CD14-positive monocyte (primary cell): Measurements from ENCODE around the gene CD4. TPM values are rescaled to one million over a fixed set of nuclear protein-coding genes. Genes with fewer than 3 reads are reported as not detected.

Experiments used
- DNase-seq, 3 donors: peaks; one replicate each; pipeline ENCODE4 v3.0.0-alpha.2; 2011 to 2022
- H2AFZ ChIP-seq: 2 replicates; pipeline ENCODE4 v1.6.0; 2012; ENCODE audit warnings: mild to moderate bottlenecking, low read depth, low read length, inconsistent platforms; ENCODE audit not compliant: insufficient read depth, poor library complexity, severe bottlenecking
- H3K27ac ChIP-seq, 2 donors: 1 replicate in 1 of 2; 2 replicates in 1 of 2; pipeline ENCODE4 v1.5.1; 2012 to 2013; ENCODE audit warnings: low read length in 2 of 2, control low read depth in 1 of 2, inconsistent platforms in 1 of 2, low read depth in 1 of 2, mild to moderate bottlenecking in 1 of 2
- H3K27me3 ChIP-seq, 2 donors: one replicate each; pipeline versions ENCODE4 v1.6.0 to v1.6.1; 2011 to 2013; ENCODE audit warnings: low read length in 2 of 2; ENCODE audit not compliant: control insufficient read depth in 2 of 2, insufficient read depth in 2 of 2
- H3K36me3 ChIP-seq, 2 donors: replicated peaks in 1 of 2; 1 replicate in 1 of 2; 2 replicates in 1 of 2; pipeline versions ENCODE4 v1.5.1 to v1.6.1; 2012 to 2013; ENCODE audit warnings: low read length in 2 of 2, control low read depth in 1 of 2, inconsistent platforms in 1 of 2, mild to moderate bottlenecking in 1 of 2; ENCODE audit not compliant: insufficient read depth in 2 of 2, control insufficient read depth in 1 of 2
- H3K4me1 ChIP-seq, 2 donors: 1 replicate in 1 of 2; 2 replicates in 1 of 2; pipeline versions ENCODE4 v1.5.1 to v1.6.1; 2012 to 2013; ENCODE audit warnings: low read length in 2 of 2, control low read depth in 1 of 2, inconsistent platforms in 1 of 2, mild to moderate bottlenecking in 1 of 2, moderate library complexity in 1 of 2; ENCODE audit not compliant: insufficient read depth in 2 of 2, control insufficient read depth in 1 of 2
- H3K4me2 ChIP-seq: replicated peaks from 2 replicates; pipeline ENCODE3; 2012; ENCODE audit warnings: low read length, moderate library complexity, mild to moderate bottlenecking; ENCODE audit not compliant: poor library complexity, severe bottlenecking; ENCODE audit errors: extremely low read depth
- H3K4me3 ChIP-seq, 3 experiments: fragments of 200-600 bp in 1 of 3; sonication (generic) in 1 of 3; replicated peaks in 1 of 3; 1 replicate in 2 of 3; 2 replicates in 1 of 3; pipeline ENCODE4 v1.5.1; 2011 to 2013; ENCODE audit warnings: low read length in 3 of 3, mild to moderate bottlenecking in 3 of 3, control low read depth in 2 of 3, low read depth in 2 of 3, inconsistent platforms in 1 of 3, moderate library complexity in 1 of 3
- H3K79me2 ChIP-seq: 2 replicates; pipeline ENCODE4 v1.6.0; 2012; ENCODE audit warnings: mild to moderate bottlenecking, control low read depth, inconsistent platforms, low read length, moderate library complexity; ENCODE audit not compliant: insufficient read depth
- H3K9ac ChIP-seq: 2 replicates; pipeline ENCODE4 v1.6.0; 2017; ENCODE audit warnings: low read length, mild to moderate bottlenecking; ENCODE audit not compliant: insufficient read depth, poor library complexity, severe bottlenecking
- H3K9me3 ChIP-seq, 2 donors: replicated peaks in 1 of 2; 1 replicate in 1 of 2; 2 replicates in 1 of 2; pipeline versions ENCODE4 v1.5.1 to v1.6.1; 2012 to 2013; ENCODE audit warnings: low read length in 2 of 2, control low read depth in 1 of 2; ENCODE audit not compliant: control insufficient read depth in 1 of 2, insufficient read depth in 1 of 2
- H4K20me1 ChIP-seq: 2 replicates; pipeline ENCODE4 v1.6.0; 2012; ENCODE audit warnings: mild to moderate bottlenecking, low read length, control low read depth, moderate library complexity; ENCODE audit not compliant: insufficient read depth
- H3K27ac Mint-ChIP-seq, 7 donors: one replicate each; pipeline ENCODE4 v1.8.0; 2020; ENCODE audit warnings: mild to moderate bottlenecking in 7 of 7, mixed read lengths in 7 of 7, moderate library complexity in 6 of 7, inconsistent platforms in 2 of 7
- H3K27me3 Mint-ChIP-seq, 3 donors: one replicate each; pipeline ENCODE4 v1.8.0; 2021 to 2022; ENCODE audit warnings: low read depth in 3 of 3, mild to moderate bottlenecking in 3 of 3, mixed read lengths in 3 of 3, moderate library complexity in 3 of 3, inconsistent platforms in 1 of 3
- H3K36me3 Mint-ChIP-seq, 2 donors: one replicate each; pipeline ENCODE4 v1.8.0; 2020; ENCODE audit warnings: mixed read lengths in 2 of 2, inconsistent platforms in 1 of 2, mild to moderate bottlenecking in 1 of 2
- H3K4me1 Mint-ChIP-seq: one replicate; pipeline ENCODE4 v1.8.0; 2020; ENCODE audit warnings: mild to moderate bottlenecking, mixed read lengths
- H3K4me3 Mint-ChIP-seq, 2 donors: one replicate each; pipeline ENCODE4 v1.8.0; 2020; ENCODE audit warnings: mild to moderate bottlenecking in 2 of 2, mixed read lengths in 2 of 2, moderate library complexity in 1 of 2
- H3K9me3 Mint-ChIP-seq, 7 donors: one replicate each; pipeline ENCODE4 v1.8.0; 2020 to 2022; ENCODE audit warnings: mixed read lengths in 7 of 7, mild to moderate bottlenecking in 6 of 7, moderate library complexity in 6 of 7, inconsistent platforms in 2 of 7
- WGBS: methylation state at CpG from one replicate; pipeline ENCODE4 v1.1.5; 2013; ENCODE audit warnings: missing lambda C conversion rate; ENCODE audit not compliant: insufficient coverage; 5-methylcytosine and 5-hydroxymethylcytosine counted together
- intact Hi-C, 2 donors: fragments of 100-400 bp; cut with micrococcal nuclease; formaldehyde crosslinking; loops; one replicate each; pipeline versions ENCODE4 v1.15.0 to v1.15.1; 2023
- polyA plus RNA-seq, 3 donors: library from polyadenylated mRNA; depleted of rRNA in 1 of 3; unstranded in 2 of 3; stranded (reverse) in 1 of 3; fragments of 300-500 nt in 2 of 3; fragments of >200 nt in 1 of 3; fragmentation: Illumina TruSeq in 2 of 3; gene quantifications; 1 replicate in 2 of 3; 2 replicates in 1 of 3; pipeline ENCODE4 v1.2.3, GENCODE V29; 2012 to 2021
- TF ChIP-seq, protein P1 (sequence below): fragments of 200-600 bp; IDR thresholded peaks from one replicate; pipeline ENCODE4 v1.8.0; 2022; ENCODE audit warnings: antibody characterized with exemption, mild to moderate bottlenecking

CD4 gene
- polyA plus RNA-seq, 3 donors = 261 to 371 (median 269) TPM

DNA sequence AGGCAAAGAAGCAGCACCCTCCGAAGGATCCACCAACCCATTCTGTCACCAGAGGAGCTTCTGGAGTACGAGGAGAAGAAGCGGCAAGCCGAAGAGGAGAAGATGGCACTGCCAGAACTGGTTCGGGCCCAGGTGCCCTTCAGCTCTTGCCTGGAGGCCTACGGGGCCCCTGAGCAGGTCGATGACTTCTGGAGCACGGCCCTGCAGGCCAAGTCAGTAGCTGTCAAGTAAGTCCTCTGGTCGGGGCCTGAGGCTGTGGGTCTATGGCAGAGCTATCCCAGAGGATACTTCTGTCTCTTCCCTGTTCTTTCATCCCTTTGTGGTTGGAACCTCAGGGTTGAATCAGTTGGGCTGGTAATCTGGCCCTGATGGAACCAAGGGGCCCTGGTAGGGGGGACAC lies 72.1 kb downstream of the CD4 start:
- H2AFZ ChIP-seq = no peak overlapping the region
- intact Hi-C loops = no loop called here
- DNase-seq = no peak
- Mint-ChIP-seq H3K4me1 (peaks cover under 1% of the 10 kb centered on the region), H3K9me3 (peaks cover 0 to under 1% (median 0%) of the 10 kb centered on the region in 7 donors), H3K4me3 (no peak overlapping the region), H3K27ac (peak overlapping the region in 1 of 7 donors; percentile 1), H3K27me3 (peaks cover 0 to 5% (median 0%) of the 10 kb centered on the region in 3 donors), H3K36me3 (peaks cover 87 to 98% of the 10 kb centered on the region in 2 donors)
- 100% methylated on average over 9 of the region's 9 CpGs for WGBS
- no peak overlapping the region for H3K27ac ChIP-seq
- no peak overlapping the region for H3K9ac ChIP-seq
- H3K79me2 ChIP-seq = no peaks in the 10 kb centered on the region
- no peak overlapping the region for H3K4me3 ChIP-seq
- TF ChIP-seq, protein P1, sequence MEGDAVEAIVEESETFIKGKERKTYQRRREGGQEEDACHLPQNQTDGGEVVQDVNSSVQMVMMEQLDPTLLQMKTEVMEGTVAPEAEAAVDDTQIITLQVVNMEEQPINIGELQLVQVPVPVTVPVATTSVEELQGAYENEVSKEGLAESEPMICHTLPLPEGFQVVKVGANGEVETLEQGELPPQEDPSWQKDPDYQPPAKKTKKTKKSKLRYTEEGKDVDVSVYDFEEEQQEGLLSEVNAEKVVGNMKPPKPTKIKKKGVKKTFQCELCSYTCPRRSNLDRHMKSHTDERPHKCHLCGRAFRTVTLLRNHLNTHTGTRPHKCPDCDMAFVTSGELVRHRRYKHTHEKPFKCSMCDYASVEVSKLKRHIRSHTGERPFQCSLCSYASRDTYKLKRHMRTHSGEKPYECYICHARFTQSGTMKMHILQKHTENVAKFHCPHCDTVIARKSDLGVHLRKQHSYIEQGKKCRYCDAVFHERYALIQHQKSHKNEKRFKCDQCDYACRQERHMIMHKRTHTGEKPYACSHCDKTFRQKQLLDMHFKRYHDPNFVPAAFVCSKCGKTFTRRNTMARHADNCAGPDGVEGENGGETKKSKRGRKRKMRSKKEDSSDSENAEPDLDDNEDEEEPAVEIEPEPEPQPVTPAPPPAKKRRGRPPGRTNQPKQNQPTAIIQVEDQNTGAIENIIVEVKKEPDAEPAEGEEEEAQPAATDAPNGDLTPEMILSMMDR = no peak
- no peaks in the 10 kb centered on the region for H3K9me3 ChIP-seq
- H3K36me3 ChIP-seq = peaks cover 89 to 98% of the 10 kb centered on the region in 2 donors
- no peaks in the 10 kb centered on the region for H3K27me3 ChIP-seq
- no peaks in the 10 kb centered on the region for H4K20me1 ChIP-seq
- peaks cover under 1 to 2% of the 10 kb centered on the region in 2 donors for H3K4me1 ChIP-seq
- no peak overlapping the region for H3K4me2 ChIP-seq

DNA sequence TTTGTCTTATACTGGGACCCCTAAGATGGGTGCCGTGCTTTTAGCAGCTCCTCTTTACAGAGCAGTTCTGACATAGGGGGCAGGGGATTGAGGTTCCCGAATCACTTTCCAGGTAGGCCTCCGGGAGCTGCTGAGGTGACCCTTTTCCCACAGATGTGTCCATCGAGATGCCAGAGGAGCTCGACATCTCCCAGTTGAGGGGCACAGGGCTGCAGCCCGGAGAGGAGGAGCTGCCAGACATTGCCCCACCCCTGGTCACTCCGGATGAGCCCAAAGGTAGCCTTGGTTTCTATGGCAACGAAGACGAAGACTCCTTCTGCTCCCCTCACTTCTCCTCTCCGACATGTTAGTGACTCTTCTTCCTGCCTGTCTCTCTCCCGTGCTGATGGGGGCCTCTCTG lies 73.7 kb downstream of the CD4 start:
- H3K9me3 Mint-ChIP-seq = no peaks in the 10 kb centered on the region
- H3K4me2 ChIP-seq = no peak overlapping the region
- H4K20me1 ChIP-seq = peaks cover 5% of the 10 kb centered on the region
- H3K36me3 ChIP-seq = peaks cover 72 to 82% of the 10 kb centered on the region in 2 donors
- peaks cover 7 to 11% of the 10 kb centered on the region in 2 donors for H3K4me1 ChIP-seq
- peak overlapping the region in 1 of 7 donors; percentile 39 for H3K27ac Mint-ChIP-seq
- TF ChIP-seq, protein P1 = no peak
- no peak overlapping the region for H3K27ac ChIP-seq
- 98% methylated on average over 9 of the region's 11 CpGs for WGBS
- peaks cover 0 to 5% (median 0%) of the 10 kb centered on the region in 3 donors for H3K27me3 Mint-ChIP-seq
- intact Hi-C loops = no loop called here
- no peaks in the 10 kb centered on the region for H3K27me3 ChIP-seq
- peaks cover 70 to 82% of the 10 kb centered on the region in 2 donors for H3K36me3 Mint-ChIP-seq
- H3K4me3 Mint-ChIP-seq = peak overlapping the region in 1 of 2 donors; percentile 25
- H3K9ac ChIP-seq = no peak overlapping the region
- no peak for DNase-seq
- no peak overlapping the region for H3K4me3 ChIP-seq
- H3K9me3 ChIP-seq = no peaks in the 10 kb centered on the region
- peaks cover 9% of the 10 kb centered on the region for H3K4me1 Mint-ChIP-seq
- H2AFZ ChIP-seq = no peak overlapping the region
- H3K79me2 ChIP-seq = peaks cover 7% of the 10 kb centered on the region
